ENCODE results near the gene PIGH.
"Not testable (repeated sequence)": the region's sequence is repeated elsewhere in the genome, so short reads cannot be mapped to it uniquely, and the experiment has no call there.

Gene PIGH

DNA sequence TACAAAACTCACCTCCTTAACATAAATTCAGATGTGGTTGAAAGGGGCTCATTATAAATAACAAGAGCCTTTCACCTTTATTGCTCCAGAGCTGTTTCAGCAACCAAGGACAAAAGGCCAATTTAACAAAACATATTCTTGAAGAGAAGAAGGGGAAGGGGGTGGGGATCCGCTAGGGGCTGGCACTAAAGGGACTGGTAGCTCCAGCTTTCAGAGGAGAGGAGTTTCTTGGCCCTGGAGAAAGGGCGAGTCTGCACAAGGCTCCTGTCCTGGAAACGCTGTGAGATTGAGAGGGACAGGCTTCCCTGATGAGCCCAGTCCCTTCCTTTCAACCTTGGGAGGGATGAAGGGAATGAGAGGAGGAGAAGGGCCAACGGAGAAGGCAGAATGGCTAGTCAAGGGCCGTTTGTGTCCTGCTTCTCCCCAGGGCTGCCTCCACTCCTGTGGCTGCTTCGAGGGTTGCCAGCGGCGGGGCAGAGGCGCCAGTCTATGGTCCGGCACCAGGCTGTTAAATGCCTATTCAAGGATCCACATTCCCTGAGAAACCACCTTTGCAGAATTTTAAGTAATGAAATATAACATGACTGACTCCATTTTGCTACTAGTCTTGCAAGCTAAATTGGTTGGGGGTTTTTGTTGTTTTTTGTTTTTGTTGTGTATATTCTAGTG is 9.7 kb upstream of the PIGH start:
- DNase-seq (ENCODE audit: low spot score): no peak
- TF ChIP-seq, protein P1, sequence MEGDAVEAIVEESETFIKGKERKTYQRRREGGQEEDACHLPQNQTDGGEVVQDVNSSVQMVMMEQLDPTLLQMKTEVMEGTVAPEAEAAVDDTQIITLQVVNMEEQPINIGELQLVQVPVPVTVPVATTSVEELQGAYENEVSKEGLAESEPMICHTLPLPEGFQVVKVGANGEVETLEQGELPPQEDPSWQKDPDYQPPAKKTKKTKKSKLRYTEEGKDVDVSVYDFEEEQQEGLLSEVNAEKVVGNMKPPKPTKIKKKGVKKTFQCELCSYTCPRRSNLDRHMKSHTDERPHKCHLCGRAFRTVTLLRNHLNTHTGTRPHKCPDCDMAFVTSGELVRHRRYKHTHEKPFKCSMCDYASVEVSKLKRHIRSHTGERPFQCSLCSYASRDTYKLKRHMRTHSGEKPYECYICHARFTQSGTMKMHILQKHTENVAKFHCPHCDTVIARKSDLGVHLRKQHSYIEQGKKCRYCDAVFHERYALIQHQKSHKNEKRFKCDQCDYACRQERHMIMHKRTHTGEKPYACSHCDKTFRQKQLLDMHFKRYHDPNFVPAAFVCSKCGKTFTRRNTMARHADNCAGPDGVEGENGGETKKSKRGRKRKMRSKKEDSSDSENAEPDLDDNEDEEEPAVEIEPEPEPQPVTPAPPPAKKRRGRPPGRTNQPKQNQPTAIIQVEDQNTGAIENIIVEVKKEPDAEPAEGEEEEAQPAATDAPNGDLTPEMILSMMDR (IDR thresholded peaks at IDR 0.05): no peak
- H3K4me3 ChIP-seq: no peak overlapping the region

DNA sequence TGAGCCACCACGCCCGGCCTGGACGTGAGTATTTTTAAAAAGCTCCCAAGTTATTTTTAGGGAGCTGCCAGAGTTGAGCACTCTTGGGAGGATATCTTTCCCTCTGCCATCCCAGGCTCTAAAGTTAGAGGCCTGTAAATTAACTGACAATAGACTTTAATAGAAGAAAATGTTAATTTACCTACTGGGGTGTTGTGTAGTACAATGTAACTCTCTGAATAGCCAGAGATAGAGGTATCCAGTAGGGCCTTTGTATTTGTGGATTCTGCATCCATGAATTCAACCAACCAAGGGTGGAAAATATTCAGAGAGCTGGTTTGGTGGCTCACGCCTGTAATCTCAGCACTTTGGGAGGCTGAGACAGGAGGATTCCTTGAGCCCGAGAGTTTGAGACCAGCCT is 7.6 kb upstream of the PIGH start:
- Histone ChIP-seq H3K27ac (no peak overlapping the region), H3K4me3 (no peak overlapping the region)
- DNase-seq (ENCODE audit: low spot score): no peak
- TF ChIP-seq, protein P1 (IDR thresholded peaks at IDR 0.05): no peak

More for the DNA sequence above, 9.7 kb upstream of the PIGH start:
- no peak overlapping the region for H3K27ac ChIP-seq

DNA sequence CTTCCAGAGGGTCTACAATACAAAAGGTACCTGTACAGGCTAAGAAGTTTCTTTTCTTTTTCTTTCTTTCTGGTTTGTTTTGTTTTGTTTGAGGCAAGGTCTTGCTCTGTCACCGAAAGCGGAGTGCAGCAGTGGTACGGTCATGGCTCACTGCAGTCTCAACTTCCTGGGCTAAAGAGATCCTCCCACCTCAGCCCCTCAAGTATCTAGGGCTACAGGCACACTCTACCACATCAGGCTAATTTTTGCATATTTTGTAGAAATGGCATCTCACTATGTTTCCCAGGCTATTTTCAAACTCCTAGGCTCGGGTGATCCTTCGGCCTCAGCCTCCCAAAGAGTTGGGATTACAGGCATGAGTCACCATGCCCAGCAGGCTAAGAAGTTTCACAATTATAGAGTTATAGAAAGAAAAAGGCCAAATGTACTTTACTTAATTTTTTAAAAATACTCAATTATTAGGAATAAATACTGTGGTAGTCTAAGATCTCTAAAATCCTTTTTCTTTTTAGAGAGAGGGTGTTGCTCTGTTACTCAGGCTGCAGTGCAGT is 3.0 kb upstream of the PIGH start:
- TF ChIP-seq, protein P1 (IDR thresholded peaks at IDR 0.05): no peak
- DNase-seq (ENCODE audit: low spot score): no peak

DNA sequence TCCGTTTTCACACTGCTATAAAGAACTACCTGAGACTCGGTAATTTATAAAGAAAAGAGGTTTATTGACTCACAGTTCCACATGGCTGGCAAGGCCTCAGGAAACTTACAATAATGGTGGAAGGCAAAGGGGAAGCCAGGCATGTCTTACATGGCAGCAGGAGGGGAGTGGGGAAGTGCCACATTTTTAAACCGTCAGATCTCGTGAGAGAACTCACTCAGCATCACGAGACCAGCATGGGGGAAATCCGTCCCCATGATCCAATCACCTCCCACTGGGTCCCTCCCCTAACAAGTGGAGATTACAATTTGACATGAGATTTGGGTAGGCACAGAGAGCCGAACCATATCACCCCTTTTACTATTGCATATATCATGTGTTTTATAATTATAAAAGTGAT is 2.0 kb upstream of the PIGH start:
- Histone ChIP-seq H3K4me3 (no peak overlapping the region), H3K27ac (no peak overlapping the region)
- TF ChIP-seq, protein P1 (IDR thresholded peaks at IDR 0.05): no peak
- DNase-seq (ENCODE audit: low spot score): no peak

More for the DNA sequence above, 3.0 kb upstream of the PIGH start:
- Histone ChIP-seq H3K4me3 (no peak overlapping the region), H3K27ac (no peak overlapping the region)

DNA sequence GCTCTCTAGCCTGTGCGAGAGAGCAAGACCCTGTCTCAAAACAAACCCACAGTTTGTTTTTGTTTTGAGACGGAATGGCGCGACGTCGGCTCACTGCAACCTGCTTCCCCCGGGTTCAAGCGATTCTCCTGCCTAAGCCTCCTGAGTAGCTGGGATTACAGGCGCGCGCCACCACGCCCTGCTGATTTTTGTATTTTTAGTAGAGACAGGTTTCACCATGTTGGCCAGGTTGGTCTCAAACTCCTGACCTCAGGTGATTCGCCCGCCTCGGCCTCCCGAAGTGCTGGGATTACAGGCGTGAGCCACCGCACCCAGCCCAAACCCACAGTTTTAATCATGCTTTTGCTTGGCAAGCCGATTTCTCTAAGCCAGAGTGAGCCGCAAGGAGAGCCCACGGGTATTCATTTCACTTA is 500 bp upstream of the PIGH start:
- Histone ChIP-seq H3K27ac (peak overlapping the region; percentile 91 to 96), H3K4me3 (peak overlapping the region; percentile 94)
- DNase-seq (ENCODE audit: low spot score): not testable (repeated sequence)

DNA sequence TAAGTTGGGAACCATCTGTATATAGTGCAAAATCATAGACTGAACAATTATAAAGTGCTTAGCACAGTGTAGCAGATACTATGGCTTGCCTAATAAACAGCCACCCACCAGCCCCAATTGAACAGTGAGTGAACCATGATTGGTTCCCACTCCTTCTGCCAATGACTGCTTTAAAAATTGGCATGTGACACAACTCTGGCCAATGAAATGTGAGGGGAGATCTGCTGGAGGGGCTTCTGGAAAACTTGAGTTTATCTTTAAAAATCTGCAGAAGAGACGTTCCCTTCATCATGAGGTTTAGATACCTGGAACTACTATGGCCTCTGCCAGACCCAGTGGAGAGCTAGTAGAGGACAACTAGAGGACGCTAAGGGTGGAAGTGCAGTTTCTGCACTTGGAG is 4.7 kb downstream of the PIGH start:
- DNase-seq (ENCODE audit: low spot score): no peak
- Histone ChIP-seq H3K4me3 (no peak overlapping the region), H3K27ac (no peak overlapping the region)
- TF ChIP-seq, protein P1 (IDR thresholded peaks at IDR 0.05): no peak

DNA sequence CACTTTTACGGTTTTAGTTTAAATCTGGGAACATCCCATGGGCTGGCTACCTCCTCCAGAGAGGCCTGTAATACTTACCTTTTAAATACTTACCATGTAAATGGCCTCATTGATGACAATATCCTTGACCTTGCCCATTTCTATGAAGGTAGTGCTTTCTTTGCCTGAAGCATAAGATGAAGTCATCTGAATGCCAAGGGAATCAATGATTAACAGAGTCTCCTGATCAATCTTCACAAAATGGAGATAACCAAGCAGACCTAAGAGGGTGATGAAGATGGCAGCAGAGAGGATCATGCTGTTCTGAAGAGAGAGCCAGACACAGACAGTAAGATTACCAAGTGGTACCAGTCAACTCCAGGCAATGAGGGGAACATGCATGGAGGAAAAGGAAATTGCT is 6.4 kb downstream of the PIGH start:
- not testable (repeated sequence) for H3K4me3 ChIP-seq; H3K27ac ChIP-seq; DNase-seq (ENCODE audit: low spot score)

DNA sequence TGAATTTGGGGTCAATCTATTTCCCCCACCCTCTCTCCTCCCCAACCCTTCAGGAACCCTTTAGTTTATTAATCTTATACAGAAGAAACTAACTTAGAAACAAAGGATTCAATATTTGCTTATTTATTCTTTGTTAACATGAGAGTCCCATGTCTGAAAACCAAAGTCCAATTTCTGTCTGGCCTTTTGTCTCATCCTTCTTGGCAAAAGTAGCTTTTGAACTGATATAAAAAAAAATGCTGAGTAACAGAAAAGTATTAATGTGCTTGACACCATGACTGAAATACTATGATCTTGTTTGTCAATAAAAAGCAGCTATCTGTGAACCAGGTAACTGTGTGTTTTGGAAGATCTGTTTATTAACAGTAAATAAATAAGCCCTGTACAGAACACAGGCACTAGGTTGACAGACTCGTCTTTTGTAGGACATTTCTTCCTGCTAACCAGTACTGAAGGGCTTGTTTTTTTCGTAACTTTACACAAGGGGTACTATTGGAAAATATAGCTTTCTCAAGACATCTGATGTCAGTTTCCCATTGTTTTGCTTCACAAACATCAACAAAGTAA is 10.8 kb downstream of the PIGH start:
- DNase-seq (ENCODE audit: low spot score): no peak
- Histone ChIP-seq H3K4me3 (no peak overlapping the region), H3K27ac (no peak overlapping the region)
- TF ChIP-seq, protein P1 (IDR thresholded peaks at IDR 0.05): no peak
